Upper lobe of left lung (tissue), 4 donors: Measurements from ENCODE around the gene NBAS.

Experiments used
- POLR2A ChIP-seq, 4 donors: fragments of 450-650 bp; IDR thresholded peaks; one replicate each; pipeline ENCODE4 v1.5.1; 2016 to 2017; ENCODE audit warnings: antibody characterized with exemption in 4 of 4, mild to moderate bottlenecking in 2 of 4
- TF ChIP-seq, protein P1 (sequence below), 6 experiments: fragments of 450-650 bp in 4 of 6; fragments of 200-600 bp in 2 of 6; sonication (generic) in 2 of 6; IDR thresholded peaks; one replicate each; pipeline ENCODE4 v1.5.1; 2016 to 2019; ENCODE audit warnings: antibody characterized with exemption in 6 of 6

DNA sequence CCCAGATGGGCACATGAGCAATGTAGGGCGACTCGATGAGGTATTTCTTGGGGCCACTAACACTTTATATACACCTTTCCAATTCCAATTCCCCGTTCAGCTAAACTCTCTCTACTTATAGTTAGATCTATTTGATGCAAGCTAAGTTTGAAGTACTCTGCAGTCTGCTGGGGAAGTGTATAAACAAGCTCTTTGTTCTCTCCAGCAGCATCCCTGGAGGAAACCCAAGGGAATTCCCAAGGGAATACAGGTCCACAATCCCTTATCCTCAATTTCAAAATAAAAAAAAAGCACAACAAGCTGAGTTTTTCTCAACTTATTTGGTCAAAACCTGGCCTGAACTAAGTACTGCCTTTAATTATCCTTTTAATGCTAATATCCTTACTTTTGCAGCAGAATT, 433.3 kb downstream of the NBAS start:
- no peak for TF ChIP-seq POLR2A (IDR thresholded peaks at IDR 0.05)
- TF ChIP-seq, protein P1, sequence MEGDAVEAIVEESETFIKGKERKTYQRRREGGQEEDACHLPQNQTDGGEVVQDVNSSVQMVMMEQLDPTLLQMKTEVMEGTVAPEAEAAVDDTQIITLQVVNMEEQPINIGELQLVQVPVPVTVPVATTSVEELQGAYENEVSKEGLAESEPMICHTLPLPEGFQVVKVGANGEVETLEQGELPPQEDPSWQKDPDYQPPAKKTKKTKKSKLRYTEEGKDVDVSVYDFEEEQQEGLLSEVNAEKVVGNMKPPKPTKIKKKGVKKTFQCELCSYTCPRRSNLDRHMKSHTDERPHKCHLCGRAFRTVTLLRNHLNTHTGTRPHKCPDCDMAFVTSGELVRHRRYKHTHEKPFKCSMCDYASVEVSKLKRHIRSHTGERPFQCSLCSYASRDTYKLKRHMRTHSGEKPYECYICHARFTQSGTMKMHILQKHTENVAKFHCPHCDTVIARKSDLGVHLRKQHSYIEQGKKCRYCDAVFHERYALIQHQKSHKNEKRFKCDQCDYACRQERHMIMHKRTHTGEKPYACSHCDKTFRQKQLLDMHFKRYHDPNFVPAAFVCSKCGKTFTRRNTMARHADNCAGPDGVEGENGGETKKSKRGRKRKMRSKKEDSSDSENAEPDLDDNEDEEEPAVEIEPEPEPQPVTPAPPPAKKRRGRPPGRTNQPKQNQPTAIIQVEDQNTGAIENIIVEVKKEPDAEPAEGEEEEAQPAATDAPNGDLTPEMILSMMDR (IDR thresholded peaks at IDR 0.05) = no peak
